Astrocyte (in vitro differentiated cells and primary cell): ENCODE results near the gene DUSP3. TPM values are rescaled to one million over a fixed set of nuclear protein-coding genes. Genes with fewer than 3 reads are reported as not detected.

Experiments
- DNase-seq: peaks from one replicate; pipeline ENCODE4 v3.0.0-alpha.2; 2010; ENCODE audit warnings: low read depth
- FAIRE-seq: peaks from 2 replicates; lab custom pipeline; 2011; peaks lifted over from hg19 to GRCh38; lab: Jason Lieb, UNC
- H2AFZ ChIP-seq: 2 replicates; pipeline ENCODE4 v1.6.0; 2012; ENCODE audit warnings: low read depth, low read length, inconsistent platforms
- H3K27ac ChIP-seq: 2 replicates; pipeline ENCODE4 v1.5.1; 2011; ENCODE audit warnings: low read depth, low read length, inconsistent platforms
- H3K27me3 ChIP-seq: 2 replicates; pipeline ENCODE4 v1.6.0; 2011; ENCODE audit warnings: low read length, inconsistent platforms; ENCODE audit not compliant: insufficient read depth
- H3K36me3 ChIP-seq: 2 replicates; pipeline ENCODE4 v1.5.1; 2011; ENCODE audit warnings: low read length, inconsistent platforms; ENCODE audit not compliant: insufficient read depth
- H3K4me1 ChIP-seq: 2 replicates; pipeline ENCODE4 v1.5.1; 2011; ENCODE audit warnings: low read length, inconsistent platforms; ENCODE audit not compliant: insufficient read depth
- H3K4me2 ChIP-seq: 2 replicates; pipeline ENCODE4 v1.6.0; 2012; ENCODE audit warnings: low read length, inconsistent platforms
- H3K4me3 ChIP-seq: 2 replicates; pipeline ENCODE4 v1.5.1; 2011; ENCODE audit warnings: low read depth, mild to moderate bottlenecking, low read length, inconsistent platforms; ENCODE audit not compliant: insufficient read depth
- H3K79me2 ChIP-seq: 2 replicates; pipeline ENCODE4 v1.6.0; 2012; ENCODE audit warnings: mild to moderate bottlenecking, low read length, inconsistent platforms; ENCODE audit not compliant: insufficient read depth
- H3K9ac ChIP-seq: 2 replicates; pipeline ENCODE4 v1.6.0; 2012; ENCODE audit warnings: mild to moderate bottlenecking, low read length, inconsistent platforms
- H3K9me3 ChIP-seq: 2 replicates; pipeline ENCODE4 v1.5.1; 2012; ENCODE audit warnings: low read depth, mild to moderate bottlenecking, low read length, inconsistent platforms; ENCODE audit not compliant: insufficient read depth
- H4K20me1 ChIP-seq: 2 replicates; pipeline ENCODE4 v1.6.0; 2012; ENCODE audit warnings: low read length, inconsistent platforms; ENCODE audit not compliant: insufficient read depth
- H3K27ac Mint-ChIP-seq: one replicate; pipeline ENCODE4 v1.8.0; 2021; ENCODE audit warnings: mild to moderate bottlenecking, mixed read lengths; ENCODE audit not compliant: unreplicated experiment
- H3K27me3 Mint-ChIP-seq: one replicate; pipeline ENCODE4 v1.8.0; 2021; ENCODE audit warnings: low read depth, mixed read lengths; ENCODE audit not compliant: unreplicated experiment
- H3K36me3 Mint-ChIP-seq: one replicate; pipeline ENCODE4 v1.8.0; 2021; ENCODE audit warnings: low read depth, mixed read lengths; ENCODE audit not compliant: unreplicated experiment
- H3K4me1 Mint-ChIP-seq: one replicate; pipeline ENCODE4 v1.8.0; 2021; ENCODE audit warnings: low read depth, mixed read lengths; ENCODE audit not compliant: unreplicated experiment
- H3K4me3 Mint-ChIP-seq: one replicate; pipeline ENCODE4 v1.8.0; 2021; ENCODE audit warnings: mild to moderate bottlenecking, moderate library complexity, mixed read lengths; ENCODE audit not compliant: unreplicated experiment
- H3K9me3 Mint-ChIP-seq: one replicate; pipeline ENCODE4 v1.8.0; 2021; ENCODE audit warnings: mild to moderate bottlenecking, mixed read lengths; ENCODE audit not compliant: unreplicated experiment
- EZH2 ChIP-seq: IDR thresholded peaks from 2 replicates; pipeline ENCODE4 v1.6.1; 2012; ENCODE audit warnings: mild to moderate bottlenecking, low read length, inconsistent platforms; ENCODE audit not compliant: insufficient read depth
- total RNA-seq: library from RNA; stranded (reverse); gene quantifications from 2 replicates; pipeline ENCODE4 v1.2.1, GENCODE V29; 2021
- TF ChIP-seq, protein P1 (sequence below): IDR thresholded peaks from 2 replicates; pipeline ENCODE4 v1.5.1; 2011; ENCODE audit warnings: low read depth, mild to moderate bottlenecking, inconsistent platforms, low read length, moderate library complexity; ENCODE audit not compliant: insufficient read depth

DUSP3 gene
- total RNA-seq, 1 donor from 2014 or later = 71.6 TPM

DNA sequence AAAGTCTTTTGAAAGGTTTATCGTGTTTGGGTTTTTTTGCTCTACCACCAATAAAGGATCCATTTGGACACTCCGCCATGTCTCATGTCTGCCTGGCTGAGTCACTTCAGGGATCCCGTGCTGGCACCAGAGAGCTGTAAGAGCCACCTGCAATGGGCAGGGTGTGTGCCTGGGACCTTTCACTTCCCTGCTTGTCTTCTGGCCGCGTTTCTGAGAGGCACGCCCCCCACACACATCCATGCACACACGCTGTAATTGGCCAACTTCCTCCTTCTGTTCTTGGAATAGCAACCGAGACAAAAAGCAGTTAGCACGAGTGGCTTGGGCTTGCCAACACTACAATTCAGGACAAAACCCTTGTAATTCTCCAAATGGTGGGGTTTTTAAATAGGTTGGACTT is 10.4 kb downstream of the DUSP3 start:
- Histone ChIP-seq H2AFZ (no peak overlapping the region), H3K27ac (no peak overlapping the region), H3K79me2 (no peaks in the 10 kb centered on the region), H3K4me2 (no peak overlapping the region), H3K36me3 (peaks cover 29% of the 10 kb centered on the region), H3K4me1 (no peaks in the 10 kb centered on the region), H4K20me1 (peaks cover 30% of the 10 kb centered on the region), H3K9ac (no peak overlapping the region), H3K27me3 (no peaks in the 10 kb centered on the region), H3K9me3 (no peaks in the 10 kb centered on the region), H3K4me3 (no peak overlapping the region)
- TF ChIP-seq EZH2 = no peak
- TF ChIP-seq, protein P1, sequence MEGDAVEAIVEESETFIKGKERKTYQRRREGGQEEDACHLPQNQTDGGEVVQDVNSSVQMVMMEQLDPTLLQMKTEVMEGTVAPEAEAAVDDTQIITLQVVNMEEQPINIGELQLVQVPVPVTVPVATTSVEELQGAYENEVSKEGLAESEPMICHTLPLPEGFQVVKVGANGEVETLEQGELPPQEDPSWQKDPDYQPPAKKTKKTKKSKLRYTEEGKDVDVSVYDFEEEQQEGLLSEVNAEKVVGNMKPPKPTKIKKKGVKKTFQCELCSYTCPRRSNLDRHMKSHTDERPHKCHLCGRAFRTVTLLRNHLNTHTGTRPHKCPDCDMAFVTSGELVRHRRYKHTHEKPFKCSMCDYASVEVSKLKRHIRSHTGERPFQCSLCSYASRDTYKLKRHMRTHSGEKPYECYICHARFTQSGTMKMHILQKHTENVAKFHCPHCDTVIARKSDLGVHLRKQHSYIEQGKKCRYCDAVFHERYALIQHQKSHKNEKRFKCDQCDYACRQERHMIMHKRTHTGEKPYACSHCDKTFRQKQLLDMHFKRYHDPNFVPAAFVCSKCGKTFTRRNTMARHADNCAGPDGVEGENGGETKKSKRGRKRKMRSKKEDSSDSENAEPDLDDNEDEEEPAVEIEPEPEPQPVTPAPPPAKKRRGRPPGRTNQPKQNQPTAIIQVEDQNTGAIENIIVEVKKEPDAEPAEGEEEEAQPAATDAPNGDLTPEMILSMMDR = no peak
- DNase-seq (no peak), FAIRE-seq (no peak)
- Mint-ChIP-seq H3K27ac (no peak overlapping the region), H3K4me1 (no peaks in the 10 kb centered on the region), H3K27me3 (peaks cover 2% of the 10 kb centered on the region), H3K4me3 (no peak overlapping the region), H3K9me3 (no peaks in the 10 kb centered on the region), H3K36me3 (peaks cover 24% of the 10 kb centered on the region)

DNA sequence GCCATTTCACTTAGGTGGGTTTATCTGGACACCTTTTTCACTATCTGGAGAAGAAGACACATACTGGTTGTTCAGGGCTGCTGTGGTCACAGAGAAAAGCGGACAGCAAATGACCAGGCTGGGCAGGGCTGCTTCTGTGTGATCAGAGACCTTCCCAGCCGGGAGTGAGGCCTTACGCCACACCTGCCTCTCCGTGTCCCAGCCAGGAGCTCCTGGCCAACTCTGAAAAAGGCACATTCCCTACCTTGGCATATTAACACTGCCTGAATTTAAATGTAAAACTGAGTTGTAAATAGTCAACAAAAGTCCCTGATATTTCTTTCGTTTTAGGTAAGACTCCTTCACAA is 11.1 kb downstream of the DUSP3 start:
- no peak overlapping the region for H3K4me3 Mint-ChIP-seq
- H3K36me3 Mint-ChIP-seq = peaks cover 17% of the 10 kb centered on the region
- H3K4me3 ChIP-seq = no peak overlapping the region
- H3K79me2 ChIP-seq = no peaks in the 10 kb centered on the region
- no peak overlapping the region for H2AFZ ChIP-seq
- H3K27ac Mint-ChIP-seq = no peak overlapping the region
- TF ChIP-seq, protein P1 = no peak
- no peak for TF ChIP-seq EZH2
- H3K36me3 ChIP-seq = peaks cover 22% of the 10 kb centered on the region
- no peaks in the 10 kb centered on the region for H3K4me1 ChIP-seq
- no peak overlapping the region for H3K4me2 ChIP-seq
- peaks cover 23% of the 10 kb centered on the region for H4K20me1 ChIP-seq
- peaks cover 2% of the 10 kb centered on the region for H3K27me3 Mint-ChIP-seq
- no peaks in the 10 kb centered on the region for H3K9me3 ChIP-seq
- no peak overlapping the region for H3K27ac ChIP-seq
- H3K9me3 Mint-ChIP-seq = no peaks in the 10 kb centered on the region
- no peak for FAIRE-seq
- no peaks in the 10 kb centered on the region for H3K27me3 ChIP-seq
- H3K9ac ChIP-seq = no peak overlapping the region
- no peaks in the 10 kb centered on the region for H3K4me1 Mint-ChIP-seq
- DNase-seq = no peak

DNA sequence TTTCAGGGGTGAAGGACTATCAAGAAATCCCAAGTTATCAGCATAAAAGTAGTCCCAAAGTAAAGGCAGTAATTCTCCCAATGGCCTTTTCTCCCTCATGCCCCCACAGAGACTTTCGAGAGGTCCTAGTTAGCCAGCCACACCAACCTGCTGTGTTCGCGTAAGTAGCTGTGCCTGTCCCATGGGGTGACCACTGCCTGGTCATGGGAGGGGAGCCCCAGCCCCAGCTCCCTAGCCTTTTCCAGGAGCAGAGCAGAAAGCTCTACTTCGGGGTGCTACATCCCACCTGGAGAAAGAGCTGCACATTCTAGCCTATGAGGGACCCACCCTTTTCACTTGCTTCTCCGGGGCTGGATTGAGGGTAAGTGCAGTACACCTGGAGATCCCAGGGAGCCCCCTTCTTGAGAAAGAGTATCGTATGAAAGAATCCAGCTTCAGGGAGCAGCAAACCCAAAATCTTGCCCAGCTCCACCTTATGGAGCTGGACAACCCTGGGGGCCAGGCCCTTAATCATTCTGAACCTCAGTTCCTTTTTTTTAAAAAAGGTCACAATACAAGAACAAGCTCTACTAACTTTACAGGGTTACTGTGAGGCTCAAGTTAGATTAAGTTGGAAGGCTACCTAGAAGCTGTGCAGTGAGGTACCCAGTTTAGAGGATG is 11.6 kb downstream of the DUSP3 start:
- H2AFZ ChIP-seq = no peak overlapping the region
- H3K9me3 ChIP-seq = no peaks in the 10 kb centered on the region
- DNase-seq = no peak
- Mint-ChIP-seq H3K27me3 (peaks cover 2% of the 10 kb centered on the region), H3K4me1 (no peaks in the 10 kb centered on the region), H3K36me3 (peaks cover 12% of the 10 kb centered on the region), H3K4me3 (no peak overlapping the region), H3K9me3 (no peaks in the 10 kb centered on the region), H3K27ac (no peak overlapping the region)
- no peak overlapping the region for H3K4me3 ChIP-seq
- H3K27ac ChIP-seq = no peak overlapping the region
- H3K79me2 ChIP-seq = no peaks in the 10 kb centered on the region
- H3K4me1 ChIP-seq = no peaks in the 10 kb centered on the region
- peaks cover 18% of the 10 kb centered on the region for H4K20me1 ChIP-seq
- no peak overlapping the region for H3K9ac ChIP-seq
- FAIRE-seq = no peak
- TF ChIP-seq EZH2 = no peak
- TF ChIP-seq, protein P1 = no peak
- peaks cover 17% of the 10 kb centered on the region for H3K36me3 ChIP-seq
- H3K27me3 ChIP-seq = no peaks in the 10 kb centered on the region
- H3K4me2 ChIP-seq = no peak overlapping the region
